ENCODE measurements around the gene CACNB2. TPM values are rescaled to one million over a fixed set of nuclear protein-coding genes. Genes with fewer than 3 reads are reported as not detected.

The CACNB2 gene
- total and polyA plus RNA-seq, 10 of the 15 experiments (the other 5 are each of a cell fraction or from before 2014, with no cell fraction given): 0.62 to 8.1 (median 1.2) TPM

- TF ChIP-seq ZBTB11 (CRISPR knock-in tag; IDR thresholded peaks at IDR 0.05): no peak
- TF ChIP-seq TCF7 (IDR thresholded peaks at IDR 0.05; ENCODE audit: borderline replicate concordance): no peak
- TF ChIP-seq RCOR1 (conservative IDR thresholded peaks at IDR 0.05; ENCODE audit: low read depth, low read length): no peak
- no peak for TF ChIP-seq MYC (IDR thresholded peaks at IDR 0.05; ENCODE audit: insufficient read depth, insufficient read length, insufficient replicate concordance, low read length, severe bottlenecking)
- no peak for TF ChIP-seq CBX5 (IDR thresholded peaks at IDR 0.05; ENCODE audit: low read depth)
- TF ChIP-seq ZBTB33 (IDR thresholded peaks at IDR 0.05): no peak
Observed at GRCh38 chr10:18282094-18282493, 141.9 kb downstream of the CACNB2 start (continued).

Data from GM12878 (cell line).